GM23248 (cell line): ENCODE data around the gene SPAG6. TPM values are rescaled to one million over a fixed set of nuclear protein-coding genes. Genes with fewer than 3 reads are reported as not detected.

Experiments
- DNase-seq: peaks from one replicate; pipeline ENCODE4 v3.0.0-alpha.2; 2015
- H2AFZ ChIP-seq: fragments of 200-600 bp; sonication (generic); 2 replicates; pipeline ENCODE4 v1.6.1; 2016; ENCODE audit warnings: antibody characterized with exemption
- H3F3A ChIP-seq: fragments of 200-600 bp; sonication (generic); 2 replicates; pipeline ENCODE4 v1.6.1; 2016; ENCODE audit warnings: mild to moderate bottlenecking, antibody characterized with exemption, mixed run types; ENCODE audit not compliant: insufficient read depth
- H3K27ac ChIP-seq: fragments of 200-600 bp; sonication (generic); 2 replicates; pipeline ENCODE4 v1.5.1; 2016; ENCODE audit warnings: mild to moderate bottlenecking
- H3K27me3 ChIP-seq: fragments of 200-600 bp; sonication (generic); replicated peaks from 2 replicates; pipeline ENCODE4 v1.6.1; 2016; ENCODE audit warnings: mild to moderate bottlenecking; ENCODE audit not compliant: insufficient read depth
- H3K36me3 ChIP-seq: fragments of 200-600 bp; sonication (generic); 2 replicates; pipeline ENCODE4 v1.6.1; 2016; ENCODE audit warnings: low read depth, mild to moderate bottlenecking
- H3K4me1 ChIP-seq: fragments of 200-600 bp; sonication (generic); 2 replicates; pipeline ENCODE4 v1.6.1; 2016; ENCODE audit warnings: mild to moderate bottlenecking; ENCODE audit not compliant: insufficient read depth
- H3K4me2 ChIP-seq: fragments of 200-600 bp; sonication (generic); one replicate; pipeline ENCODE4 v1.6.1; 2016; ENCODE audit warnings: mild to moderate bottlenecking; ENCODE audit not compliant: unreplicated experiment
- H3K4me3 ChIP-seq: fragments of 200-600 bp; sonication (generic); 2 replicates; pipeline ENCODE4 v1.5.1; 2016; ENCODE audit warnings: mild to moderate bottlenecking
- H3K79me2 ChIP-seq: fragments of 200-600 bp; sonication (generic); 2 replicates; pipeline ENCODE4 v1.6.1; 2016; ENCODE audit warnings: mild to moderate bottlenecking; ENCODE audit not compliant: insufficient read depth
- H3K9ac ChIP-seq: fragments of 200-600 bp; sonication (generic); 2 replicates; pipeline ENCODE4 v1.6.1; 2016; ENCODE audit warnings: mild to moderate bottlenecking
- H3K9me2 ChIP-seq: fragments of 200-600 bp; sonication (generic); 2 replicates; pipeline ENCODE4 v1.6.1; 2016; ENCODE audit warnings: mixed run types, mild to moderate bottlenecking, moderate library complexity; ENCODE audit not compliant: insufficient read depth
- H3K9me3 ChIP-seq: fragments of 200-600 bp; sonication (generic); one replicate; pipeline ENCODE4 v1.6.1; 2017; ENCODE audit warnings: low read depth
- H4K20me1 ChIP-seq: fragments of 200-600 bp; sonication (generic); 2 replicates; pipeline ENCODE4 v1.6.0; 2016; ENCODE audit not compliant: insufficient read depth
- EZH2 ChIP-seq: fragments of 200-600 bp; sonication (generic); IDR thresholded peaks from 2 replicates; pipeline ENCODE4 v1.6.1; 2018; ENCODE audit warnings: antibody characterized with exemption, mild to moderate bottlenecking; ENCODE audit not compliant: insufficient read depth, poor library complexity, severe bottlenecking
- EZH2phosphoT487 ChIP-seq: fragments of 200-600 bp; sonication (generic); IDR thresholded peaks from 2 replicates; pipeline ENCODE4 v1.6.1; 2018; ENCODE audit warnings: antibody characterized with exemption, moderate library complexity, mild to moderate bottlenecking, low read depth; ENCODE audit not compliant: insufficient read depth
- WGBS, 2 experiments: methylation state at CpG; one replicate each; pipeline ENCODE4 v1.1.6; 2015 to 2017; ENCODE audit warnings: low lambda C conversion rate in 2 of 2, low coverage in 1 of 2; ENCODE audit errors: missing lambda C conversion rate in 2 of 2; 5-methylcytosine and 5-hydroxymethylcytosine counted together
- in situ Hi-C: fragments of 300-500 bp; cut with MboI; formaldehyde crosslinking; loops from 2 replicates; pipeline ENCODE4 v1.15.0; 2020
- polyA plus RNA-seq: library from polyadenylated mRNA; unstranded; fragments of >200 nt; fragmentation: Nextera tagmentation; extraction: Ambion mirVana; gene quantifications from 2 replicates; pipeline ENCODE4 v1.2.1, GENCODE V29; 2016
- total RNA-seq: library from RNA; depleted of rRNA; stranded (reverse); fragments of >200 nt; shearing (Covaris generic); gene quantifications from 2 replicates; pipeline ENCODE4 v1.2.3, GENCODE V29; 2014

Gene SPAG6
- total and polyA plus RNA-seq, 2 experiments from 2014 or later: not detected

- TF ChIP-seq EZH2 (no peak), EZH2phosphoT487 (no peak)
- no peak for DNase-seq
- Histone ChIP-seq H3K79me2 (no peaks in the 10 kb centered on the region), H4K20me1 (no peaks in the 10 kb centered on the region), H3K27ac (no peak overlapping the region), H3K9me3 (no peaks in the 10 kb centered on the region), H3K4me1 (no peaks in the 10 kb centered on the region), H3K4me3 (no peak overlapping the region), H3K9me2 (no peaks in the 10 kb centered on the region), H3K36me3 (no peaks in the 10 kb centered on the region), H3K4me2 (no peak overlapping the region), H3F3A (no peaks in the 10 kb centered on the region), H3K9ac (no peak overlapping the region), H3K27me3 (no peaks in the 10 kb centered on the region), H2AFZ (no peak overlapping the region)
- WGBS, 2 experiments: 84% methylated on average over 9 of the region's 9 CpGs
- in situ Hi-C loops: no loop called here
Measured at GRCh38 chr10:22458272-22459038, 113.2 kb downstream of the SPAG6 start.

GRCh38 chr10:22459496-22459895 lies 114.2 kb downstream of the SPAG6 start:
- Histone ChIP-seq H3K27ac (no peak overlapping the region), H4K20me1 (no peaks in the 10 kb centered on the region)

GRCh38 chr10:22460101-22460500 lies 114.8 kb downstream of the SPAG6 start:
- no peak overlapping the region for H3K9ac ChIP-seq
- no peak for DNase-seq
- no peaks in the 10 kb centered on the region for H4K20me1 ChIP-seq
- in situ Hi-C loops: no loop called here
- H3K27me3 ChIP-seq: no peaks in the 10 kb centered on the region
- no peak for TF ChIP-seq EZH2
- no peak for TF ChIP-seq EZH2phosphoT487
- no peaks in the 10 kb centered on the region for H3K36me3 ChIP-seq
- H3K4me3 ChIP-seq: no peak overlapping the region
- WGBS, 2 experiments: 90 to 91% methylated on average over 7 of the region's 7 CpGs
- no peaks in the 10 kb centered on the region for H3K9me3 ChIP-seq
- no peaks in the 10 kb centered on the region for H3F3A ChIP-seq
- H3K4me2 ChIP-seq: no peak overlapping the region
- H3K79me2 ChIP-seq: no peaks in the 10 kb centered on the region
- H3K9me2 ChIP-seq: no peaks in the 10 kb centered on the region
- H2AFZ ChIP-seq: no peak overlapping the region
- H3K4me1 ChIP-seq: no peaks in the 10 kb centered on the region
- H3K27ac ChIP-seq: no peak overlapping the region

More at GRCh38 chr10:22459496-22459895, 114.2 kb downstream of the SPAG6 start:
- TF ChIP-seq EZH2: no peak
- no peak for TF ChIP-seq EZH2phosphoT487
- no peaks in the 10 kb centered on the region for H3K9me3 ChIP-seq
- H3K27me3 ChIP-seq: no peaks in the 10 kb centered on the region
- no peaks in the 10 kb centered on the region for H3K4me1 ChIP-seq
- H3K9ac ChIP-seq: no peak overlapping the region
- DNase-seq: no peak
- H3K9me2 ChIP-seq: no peaks in the 10 kb centered on the region
- H3F3A ChIP-seq: no peaks in the 10 kb centered on the region
- H3K4me2 ChIP-seq: no peak overlapping the region
- WGBS, 2 experiments: 47 to 53% methylated on average over 2 of the region's 2 CpGs
- no peak overlapping the region for H3K4me3 ChIP-seq
- no peaks in the 10 kb centered on the region for H3K36me3 ChIP-seq
- no peaks in the 10 kb centered on the region for H3K79me2 ChIP-seq
- H2AFZ ChIP-seq: no peak overlapping the region
- in situ Hi-C loops: no loop called here

GRCh38 chr10:22460531-22461403 lies 115.5 kb downstream of the SPAG6 start:
- H3K4me3 ChIP-seq: no peak overlapping the region
- H3K9me2 ChIP-seq: no peaks in the 10 kb centered on the region
- H3K4me2 ChIP-seq: no peak overlapping the region
- H3F3A ChIP-seq: no peaks in the 10 kb centered on the region
- no peaks in the 10 kb centered on the region for H3K9me3 ChIP-seq
- H3K36me3 ChIP-seq: no peaks in the 10 kb centered on the region
- DNase-seq: no peak
- no peaks in the 10 kb centered on the region for H4K20me1 ChIP-seq
- H3K79me2 ChIP-seq: no peaks in the 10 kb centered on the region
- 77 to 79% methylated on average over 6 of the region's 6 CpGs for WGBS, 2 experiments
- in situ Hi-C loops: no loop called here
- no peak overlapping the region for H2AFZ ChIP-seq
- TF ChIP-seq EZH2phosphoT487 (no peak), EZH2 (no peak)
- no peak overlapping the region for H3K9ac ChIP-seq
- no peaks in the 10 kb centered on the region for H3K4me1 ChIP-seq
- H3K27ac ChIP-seq: no peak overlapping the region
- no peaks in the 10 kb centered on the region for H3K27me3 ChIP-seq
